GM12874 (cell line): ENCODE measurements around the gene HEXD.

Experiments
- TF ChIP-seq, protein P1 (sequence below): IDR thresholded peaks from 2 replicates; pipeline ENCODE4 v1.5.1; 2011; ENCODE audit warnings: low read depth, mild to moderate bottlenecking, control low read depth, low read length, moderate library complexity; ENCODE audit not compliant: insufficient read depth

HEXD gene

DNA sequence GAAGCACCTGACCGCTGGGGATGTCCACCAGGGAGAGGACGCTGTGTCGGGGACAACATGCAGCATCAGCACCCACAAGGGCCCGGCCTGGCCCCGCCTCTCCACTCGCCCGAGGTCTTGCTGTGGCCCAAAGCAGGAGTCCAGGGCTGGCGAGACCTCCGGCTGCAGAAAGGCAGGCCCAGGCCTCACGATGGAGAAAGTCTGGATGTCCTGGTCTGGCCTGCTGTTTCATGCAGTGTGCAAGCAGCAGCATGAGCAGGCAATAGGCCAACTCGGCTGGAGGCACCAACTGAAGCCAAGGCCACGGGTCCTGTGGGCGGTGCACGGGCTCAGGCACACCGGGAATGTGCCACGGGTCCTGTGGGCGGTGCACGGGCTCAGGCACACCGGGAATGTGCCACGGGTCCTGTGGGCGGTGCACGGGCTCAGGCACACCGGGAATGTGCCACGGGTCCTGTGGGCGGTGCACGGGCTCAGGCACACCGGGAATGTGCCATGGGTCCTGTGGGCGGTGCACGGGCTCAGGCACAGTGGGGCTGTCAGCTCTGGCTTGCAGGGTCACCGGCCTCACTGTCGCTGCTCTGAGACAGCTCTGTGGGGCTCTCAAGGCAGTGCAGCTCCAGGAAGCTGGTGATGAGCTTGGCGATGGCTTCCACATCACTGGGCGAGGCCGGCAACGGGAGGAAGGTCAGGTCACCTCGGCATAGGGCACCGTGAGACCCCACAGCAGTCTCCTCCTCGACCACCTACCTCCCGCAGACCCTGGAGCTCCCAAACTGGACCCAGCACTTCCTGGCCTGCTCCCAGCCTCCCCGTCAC, 25.5 kb downstream of the HEXD start:
- TF ChIP-seq, protein P1, sequence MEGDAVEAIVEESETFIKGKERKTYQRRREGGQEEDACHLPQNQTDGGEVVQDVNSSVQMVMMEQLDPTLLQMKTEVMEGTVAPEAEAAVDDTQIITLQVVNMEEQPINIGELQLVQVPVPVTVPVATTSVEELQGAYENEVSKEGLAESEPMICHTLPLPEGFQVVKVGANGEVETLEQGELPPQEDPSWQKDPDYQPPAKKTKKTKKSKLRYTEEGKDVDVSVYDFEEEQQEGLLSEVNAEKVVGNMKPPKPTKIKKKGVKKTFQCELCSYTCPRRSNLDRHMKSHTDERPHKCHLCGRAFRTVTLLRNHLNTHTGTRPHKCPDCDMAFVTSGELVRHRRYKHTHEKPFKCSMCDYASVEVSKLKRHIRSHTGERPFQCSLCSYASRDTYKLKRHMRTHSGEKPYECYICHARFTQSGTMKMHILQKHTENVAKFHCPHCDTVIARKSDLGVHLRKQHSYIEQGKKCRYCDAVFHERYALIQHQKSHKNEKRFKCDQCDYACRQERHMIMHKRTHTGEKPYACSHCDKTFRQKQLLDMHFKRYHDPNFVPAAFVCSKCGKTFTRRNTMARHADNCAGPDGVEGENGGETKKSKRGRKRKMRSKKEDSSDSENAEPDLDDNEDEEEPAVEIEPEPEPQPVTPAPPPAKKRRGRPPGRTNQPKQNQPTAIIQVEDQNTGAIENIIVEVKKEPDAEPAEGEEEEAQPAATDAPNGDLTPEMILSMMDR, result no peak

DNA sequence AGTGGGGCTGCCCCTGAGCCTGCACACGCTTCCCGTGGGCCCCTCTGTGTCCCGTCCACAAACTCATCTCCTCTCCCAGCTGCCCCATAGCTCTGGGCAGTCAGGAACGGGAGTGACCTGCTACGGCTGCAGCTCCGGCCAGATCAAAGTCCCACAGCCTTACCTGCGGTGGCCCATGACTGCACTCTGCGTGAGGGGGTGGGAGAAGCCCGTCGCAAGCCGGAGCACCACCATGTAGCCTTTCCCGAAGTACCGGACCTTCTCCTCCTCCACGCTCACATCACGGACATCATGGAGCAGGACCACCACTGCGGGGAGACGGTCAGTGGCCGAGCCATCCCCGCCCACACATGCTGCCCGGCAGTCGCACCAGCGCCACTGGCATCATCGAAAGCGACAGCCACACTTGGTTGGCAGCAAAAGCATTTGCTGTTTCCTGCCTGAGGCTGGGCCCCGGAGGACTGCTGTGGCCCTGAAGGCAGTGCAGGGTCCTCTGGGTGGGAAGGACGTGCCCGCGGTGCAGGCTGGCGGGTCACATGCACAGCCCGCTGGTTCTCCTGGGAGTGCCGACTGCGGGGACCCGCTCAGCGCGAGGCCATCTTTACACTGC, 26.2 kb downstream of the HEXD start:
- TF ChIP-seq, protein P1, result no peak

DNA sequence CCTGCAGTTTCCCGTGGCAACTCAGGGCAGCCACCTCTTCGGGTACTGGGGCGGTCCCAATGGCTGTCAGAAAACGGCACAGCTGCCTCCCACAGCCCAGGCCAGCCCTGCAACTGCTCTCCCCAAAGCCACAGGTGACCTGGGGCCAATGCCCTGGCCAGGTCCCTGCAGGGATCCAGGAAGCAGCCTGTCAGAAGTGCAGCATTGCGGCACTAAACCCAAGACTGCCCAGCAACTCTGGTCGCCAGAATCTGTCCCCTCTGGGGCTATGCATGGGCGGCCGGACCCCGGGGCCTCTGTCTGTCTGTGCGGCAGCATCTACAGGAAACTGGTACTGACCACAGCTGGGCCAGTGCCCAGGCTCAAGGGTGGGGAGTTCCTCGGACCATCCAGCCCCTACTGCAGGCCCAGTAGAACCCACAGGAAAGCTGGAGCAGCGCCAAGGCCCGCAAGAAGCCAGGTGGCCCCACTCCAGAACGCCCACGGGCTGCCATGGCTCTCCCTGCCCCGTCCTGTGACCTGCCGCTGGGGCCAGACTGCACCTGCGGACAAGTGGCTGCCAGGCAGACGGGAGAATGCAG, 26.9 kb downstream of the HEXD start:
- TF ChIP-seq, protein P1, result no peak

DNA sequence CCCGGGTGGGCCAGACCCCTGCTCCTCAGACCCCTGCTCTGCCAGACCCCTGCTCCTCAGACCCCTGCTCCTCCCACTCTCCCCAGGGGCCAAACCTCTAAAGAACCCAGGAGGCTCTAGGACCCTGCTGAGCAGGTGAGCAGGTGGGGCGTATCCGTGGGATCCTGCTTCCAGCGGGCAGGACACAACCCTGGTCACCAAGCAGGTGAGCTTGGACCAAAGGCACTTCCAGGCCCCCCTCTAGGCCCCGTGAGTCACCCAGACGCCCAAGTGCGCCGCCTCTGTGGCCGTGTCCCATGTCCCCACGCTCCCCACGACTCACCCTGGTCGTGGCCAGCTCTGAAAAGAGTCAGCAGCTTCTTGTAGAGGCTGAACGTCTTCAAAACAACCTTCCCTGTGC, 27.4 kb downstream of the HEXD start:
- TF ChIP-seq, protein P1, result no peak

DNA sequence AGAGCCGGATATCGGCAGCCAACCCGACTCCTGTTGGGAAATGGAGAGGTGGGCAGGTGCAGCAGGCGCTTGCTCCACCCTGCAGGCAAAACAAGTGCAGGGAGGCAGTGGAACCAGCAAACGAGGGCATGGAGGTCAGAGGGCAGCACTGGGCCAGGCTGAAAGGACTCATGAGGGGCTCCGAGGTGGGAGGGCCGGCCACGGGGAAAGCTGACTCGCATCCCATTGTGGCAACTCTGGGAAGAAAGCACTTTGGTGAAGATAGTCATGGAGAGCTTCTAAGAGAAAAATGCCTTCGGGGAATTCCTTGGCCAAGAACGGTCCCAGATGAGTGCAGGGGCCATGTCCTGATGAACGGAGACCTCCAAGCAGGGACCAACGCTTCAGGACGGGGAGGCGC, 28.0 kb downstream of the HEXD start:
- TF ChIP-seq, protein P1, result no peak

DNA sequence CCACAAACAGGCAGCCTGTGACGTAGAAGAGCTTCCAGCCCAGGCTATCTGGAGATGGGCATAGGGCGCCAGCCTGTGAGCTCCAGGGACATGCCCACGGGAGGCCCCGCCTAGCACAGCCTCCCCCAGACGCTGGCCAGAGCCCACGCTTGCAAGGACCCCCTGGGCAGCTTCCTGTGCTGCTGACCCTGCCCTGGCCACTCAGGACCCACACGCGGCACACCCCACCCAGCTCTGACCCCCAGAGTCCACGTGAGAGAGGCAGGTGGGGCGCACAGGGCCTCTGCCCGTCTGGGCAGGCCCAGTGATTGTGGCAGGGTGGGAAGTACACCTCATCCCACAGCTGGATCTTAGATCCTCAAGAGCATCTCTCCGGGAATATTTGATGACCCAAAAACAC, 28.5 kb downstream of the HEXD start:
- TF ChIP-seq, protein P1, result no peak

DNA sequence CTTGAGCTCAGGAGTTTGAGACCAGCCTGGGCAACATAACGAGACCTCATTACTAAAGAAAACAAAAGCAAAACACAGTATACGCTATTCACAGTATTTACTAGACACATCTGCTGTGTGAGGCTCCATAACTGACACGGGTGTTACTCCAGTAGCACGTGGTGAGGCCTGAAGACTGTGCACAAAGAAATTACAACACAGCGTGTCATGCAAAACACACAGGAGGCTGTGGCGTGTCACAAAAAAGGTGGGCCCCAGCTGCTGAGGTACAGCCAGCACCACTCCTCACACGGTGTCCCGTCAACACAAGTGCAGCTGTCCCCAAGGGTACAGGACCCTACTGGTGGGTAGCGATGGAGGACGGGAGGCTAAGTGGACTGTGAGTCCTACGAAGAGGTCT, 29.7 kb downstream of the HEXD start:
- TF ChIP-seq, protein P1, result no peak
